ENCODE results near the gene SLC39A9. TPM values are rescaled to one million over a fixed set of nuclear protein-coding genes. Genes with fewer than 3 reads are reported as not detected.
A peak's percentile ranks its signal among the peaks of the same experiment; 100 is the strongest.

SLC39A9 gene
- total RNA-seq, 6 donors from 2014 or later = 17.8 to 70.4 (median 54.0) TPM

- 92 to 96% methylated on average over 5 of the region's 5 CpGs for WGBS, 2 donors
- TF ChIP-seq EP300 (IDR thresholded peaks at IDR 0.05) (no peak), CTCF (IDR thresholded peaks at IDR 0.05) (no peak), POLR2A (IDR thresholded peaks at IDR 0.05) (no peak), POLR2AphosphoS5 (IDR thresholded peaks at IDR 0.05) (no peak)
These were observed 43.5 kb downstream of the SLC39A9 start for GRCh38 chr14:69441948-69442347.

GRCh38 chr14:69443296-69443805, 44.9 kb downstream of the SLC39A9 start:
- Histone ChIP-seq H3K9me3 (no peaks in the 10 kb centered on the region), H3K27ac (no peak overlapping the region), H3K27me3 (no peaks in the 10 kb centered on the region), H3K4me1 (no peaks in the 10 kb centered on the region), H3K4me3 (no peak overlapping the region), H3K36me3 (peaks cover 0 to 18% (median 2%) of the 10 kb centered on the region in 4 donors)
- ATAC-seq (ENCODE audit: low FRiP score in 2 of 2) (no peak), DNase-seq (no peak)
- 97 to 99% methylated on average over 5 of the region's 5 CpGs for WGBS, 2 donors
- TF ChIP-seq POLR2A (IDR thresholded peaks at IDR 0.05) (no peak), EP300 (IDR thresholded peaks at IDR 0.05) (no peak), CTCF (IDR thresholded peaks at IDR 0.05) (no peak), POLR2AphosphoS5 (IDR thresholded peaks at IDR 0.05) (no peak)

More at GRCh38 chr14:69441948-69442347, 43.5 kb downstream of the SLC39A9 start:
- no peaks in the 10 kb centered on the region for H3K27me3 ChIP-seq
- no peak overlapping the region for H3K4me3 ChIP-seq
- no peak for DNase-seq
- ATAC-seq (ENCODE audit: low FRiP score in 2 of 2) = no peak
- H3K27ac ChIP-seq = no peak overlapping the region
- H3K9me3 ChIP-seq = no peaks in the 10 kb centered on the region
- H3K36me3 ChIP-seq = peaks cover 0 to 18% (median 2%) of the 10 kb centered on the region in 4 donors
- H3K4me1 ChIP-seq = no peaks in the 10 kb centered on the region

GRCh38 chr14:69449216-69449615, 50.7 kb downstream of the SLC39A9 start:
- Histone ChIP-seq H3K4me1 (no peaks in the 10 kb centered on the region), H3K9me3 (no peaks in the 10 kb centered on the region), H3K27ac (no peak overlapping the region), H3K36me3 (peaks cover 0 to 9% (median 0%) of the 10 kb centered on the region in 4 donors), H3K27me3 (no peaks in the 10 kb centered on the region), H3K4me3 (no peak overlapping the region)
- TF ChIP-seq CTCF (IDR thresholded peaks at IDR 0.05) (no peak), POLR2AphosphoS5 (IDR thresholded peaks at IDR 0.05) (no peak), POLR2A (IDR thresholded peaks at IDR 0.05) (no peak), EP300 (IDR thresholded peaks at IDR 0.05) (no peak)
- WGBS, 2 donors = 96 to 97% methylated on average over 8 of the region's 8 CpGs
- ATAC-seq (ENCODE audit: low FRiP score in 2 of 2) (no peak), DNase-seq (no peak)

- no peak for TF ChIP-seq EP300 (IDR thresholded peaks at IDR 0.05)
- TF ChIP-seq POLR2A (IDR thresholded peaks at IDR 0.05) = no peak
- TF ChIP-seq CTCF (IDR thresholded peaks at IDR 0.05) = no peak
- no peak for TF ChIP-seq POLR2AphosphoS5 (IDR thresholded peaks at IDR 0.05)
- H3K9me3 ChIP-seq = no peaks in the 10 kb centered on the region
- no peaks in the 10 kb centered on the region for H3K4me1 ChIP-seq
- no peak for DNase-seq
- ATAC-seq (ENCODE audit: low FRiP score in 2 of 2) = no peak
- H3K36me3 ChIP-seq = peaks cover 0 to 32% (median 10%) of the 10 kb centered on the region in 4 donors
- no peak overlapping the region for H3K4me3 ChIP-seq
- WGBS, 2 donors = 61 to 67% methylated on average over 2 of the region's 2 CpGs
- H3K27ac ChIP-seq = no peak overlapping the region
- H3K27me3 ChIP-seq = no peaks in the 10 kb centered on the region
These were observed 53.4 kb downstream of the SLC39A9 start for GRCh38 chr14:69451941-69452340.

- Histone ChIP-seq H3K4me1 (no peaks in the 10 kb centered on the region), H3K27ac (no peak overlapping the region), H3K9me3 (no peaks in the 10 kb centered on the region), H3K27me3 (no peaks in the 10 kb centered on the region), H3K36me3 (peaks cover 4 to 65% (median 20%) of the 10 kb centered on the region in 4 donors), H3K4me3 (no peak overlapping the region)
- TF ChIP-seq EP300 (IDR thresholded peaks at IDR 0.05) (no peak), CTCF (IDR thresholded peaks at IDR 0.05) (no peak), POLR2AphosphoS5 (IDR thresholded peaks at IDR 0.05) (no peak), POLR2A (IDR thresholded peaks at IDR 0.05) (no peak)
- no peak for ATAC-seq (ENCODE audit: low FRiP score in 2 of 2)
- 87 to 92% methylated on average over 11 of the region's 11 CpGs for WGBS, 2 donors
- DNase-seq = peak in 1 of 2 donors; percentile 23
These were observed 59.9 kb downstream of the SLC39A9 start for GRCh38 chr14:69458350-69458749.
